Endodermal cell (in vitro differentiated cells): ENCODE results near the gene FNBP1L. TPM values are rescaled to one million over a fixed set of nuclear protein-coding genes. Genes with fewer than 3 reads are reported as not detected.

ENCODE experiments used
- DNase-seq: peaks from one replicate; pipeline ENCODE4 v3.0.0-alpha.2; 2017
- H3K27ac ChIP-seq: 2 replicates; pipeline ENCODE4 v1.5.1; 2013; ENCODE audit warnings: mild to moderate bottlenecking, low read depth, low read length, moderate library complexity
- H3K27me3 ChIP-seq: 2 replicates; pipeline ENCODE4 v1.6.1; 2013; ENCODE audit warnings: mild to moderate bottlenecking, low read length, moderate library complexity; ENCODE audit not compliant: insufficient read depth, control insufficient read depth, poor library complexity, severe bottlenecking
- H3K36me3 ChIP-seq: 2 replicates; pipeline ENCODE4 v1.7.0; 2013; ENCODE audit warnings: mild to moderate bottlenecking, low read length, moderate library complexity; ENCODE audit not compliant: control insufficient read depth, insufficient read depth
- H3K4me1 ChIP-seq: one replicate; pipeline ENCODE4 v1.7.0; 2013; ENCODE audit warnings: low read length; ENCODE audit not compliant: control insufficient read depth, insufficient read depth
- H3K4me3 ChIP-seq: 2 replicates; pipeline ENCODE4 v1.5.1; 2013; ENCODE audit warnings: mild to moderate bottlenecking, low read length, moderate library complexity
- H3K9ac ChIP-seq: 2 replicates; pipeline ENCODE4 v1.6.1; 2013; ENCODE audit warnings: mild to moderate bottlenecking, low read length, moderate library complexity; ENCODE audit not compliant: poor library complexity, severe bottlenecking; ENCODE audit errors: extremely low read depth
- H3K9me3 ChIP-seq: 2 replicates; pipeline ENCODE4 v1.6.1; 2013; ENCODE audit warnings: mild to moderate bottlenecking, low read length, moderate library complexity; ENCODE audit not compliant: control insufficient read depth
- H3K27ac Mint-ChIP-seq: 2 replicates; pipeline ENCODE4 v1.8.0; 2020; ENCODE audit warnings: mixed read lengths
- H3K27me3 Mint-ChIP-seq: 2 replicates; pipeline ENCODE4 v1.8.0; 2021; ENCODE audit warnings: mild to moderate bottlenecking, mixed read lengths; ENCODE audit not compliant: insufficient read depth
- H3K36me3 Mint-ChIP-seq: 2 replicates; pipeline ENCODE4 v1.8.0; 2020; ENCODE audit warnings: low read depth, mixed read lengths
- H3K4me1 Mint-ChIP-seq: 2 replicates; pipeline ENCODE4 v1.8.0; 2020; ENCODE audit warnings: mixed read lengths
- H3K4me3 Mint-ChIP-seq: 2 replicates; pipeline ENCODE4 v1.8.0; 2020; ENCODE audit warnings: mild to moderate bottlenecking, moderate library complexity, mixed read lengths
- H3K9me3 Mint-ChIP-seq: 2 replicates; pipeline ENCODE4 v1.8.0; 2020; ENCODE audit warnings: mild to moderate bottlenecking, mixed read lengths
- CTCF ChIP-seq: fragments of 200-600 bp; sonication (generic); conservative IDR thresholded peaks from 2 replicates; pipeline ENCODE4 v1.5.0; 2021; ENCODE audit warnings: antibody characterized with exemption, mild to moderate bottlenecking
- WGBS, 2 experiments: methylation state at CpG; one replicate each; pipeline versions ENCODE4 v1.1.5 to v1.1.7; 2013; ENCODE audit warnings: missing lambda C conversion rate in 2 of 2, mixed read lengths in 1 of 2; ENCODE audit not compliant: insufficient coverage in 1 of 2, insufficient read length in 1 of 2; 5-methylcytosine and 5-hydroxymethylcytosine counted together
- total RNA-seq, 2 donors: library from RNA; stranded (reverse); fragmentation: NEBNext Ultra II Directional in 1 of 2; extraction: Animal tissue kit (Norgen Biotek cat#: 25700) in 1 of 2; gene quantifications; 2 replicates in 1 of 2; 3 replicates in 1 of 2; pipeline ENCODE4 v1.2.1, GENCODE V29; 2021

Gene FNBP1L
- total RNA-seq, 2 donors from 2014 or later: 96.8 to 107 TPM

- H3K27ac Mint-ChIP-seq: no peak overlapping the region
- H3K4me1 Mint-ChIP-seq: peaks cover 27% of the 10 kb centered on the region
- no peak overlapping the region for H3K4me3 Mint-ChIP-seq
- WGBS, 2 experiments: 95% methylated on average over 1 of the region's 1 CpG
- Histone ChIP-seq H3K4me1 (no peaks in the 10 kb centered on the region), H3K9me3 (peaks cover 27% of the 10 kb centered on the region), H3K27me3 (no peaks in the 10 kb centered on the region), H3K27ac (no peak overlapping the region), H3K9ac (no peak overlapping the region), H3K36me3 (peaks cover 76% of the 10 kb centered on the region), H3K4me3 (no peak overlapping the region)
- TF ChIP-seq CTCF: no peak
- no peaks in the 10 kb centered on the region for H3K27me3 Mint-ChIP-seq
- H3K9me3 Mint-ChIP-seq: peaks cover 5% of the 10 kb centered on the region
- peaks cover 54% of the 10 kb centered on the region for H3K36me3 Mint-ChIP-seq
- no peak for DNase-seq
Measured at GRCh38 chr1:93502571-93502970, 54.7 kb downstream of the FNBP1L start.

- DNase-seq: no peak
Measured at GRCh38 chr1:93503163-93503562, 55.2 kb downstream of the FNBP1L start.

GRCh38 chr1:93503816-93504215 lies 55.9 kb downstream of the FNBP1L start:
- no peak for DNase-seq
- no peak overlapping the region for H3K27ac ChIP-seq
- peaks cover 88% of the 10 kb centered on the region for H3K36me3 ChIP-seq
- Mint-ChIP-seq H3K27me3 (no peaks in the 10 kb centered on the region), H3K4me1 (peaks cover 20% of the 10 kb centered on the region), H3K36me3 (peaks cover 66% of the 10 kb centered on the region), H3K9me3 (peaks cover 18% of the 10 kb centered on the region), H3K4me3 (no peak overlapping the region), H3K27ac (peak overlapping the region; percentile 89)
- no peaks in the 10 kb centered on the region for H3K4me1 ChIP-seq
- H3K9ac ChIP-seq: no peak overlapping the region
- peaks cover 40% of the 10 kb centered on the region for H3K9me3 ChIP-seq
- H3K4me3 ChIP-seq: no peak overlapping the region
- no peak for TF ChIP-seq CTCF
- H3K27me3 ChIP-seq: no peaks in the 10 kb centered on the region

More at GRCh38 chr1:93503163-93503562, 55.2 kb downstream of the FNBP1L start:
- WGBS, 2 experiments: 94 to 97% methylated on average over 2 to 3 of the region's 3 CpGs
- Mint-ChIP-seq H3K36me3 (peaks cover 59% of the 10 kb centered on the region), H3K9me3 (peaks cover 11% of the 10 kb centered on the region), H3K4me3 (no peak overlapping the region), H3K27me3 (no peaks in the 10 kb centered on the region), H3K4me1 (peaks cover 25% of the 10 kb centered on the region), H3K27ac (no peak overlapping the region)
- peaks cover 82% of the 10 kb centered on the region for H3K36me3 ChIP-seq
- H3K4me3 ChIP-seq: no peak overlapping the region
- TF ChIP-seq CTCF: no peak
- no peaks in the 10 kb centered on the region for H3K27me3 ChIP-seq
- H3K27ac ChIP-seq: no peak overlapping the region
- peaks cover 33% of the 10 kb centered on the region for H3K9me3 ChIP-seq
- no peak overlapping the region for H3K9ac ChIP-seq
- no peaks in the 10 kb centered on the region for H3K4me1 ChIP-seq
